CD14-positive monocyte (primary cell): ENCODE results near the gene LRRTM3. TPM values are rescaled to one million over a fixed set of nuclear protein-coding genes. Genes with fewer than 3 reads are reported as not detected.

Experiments
- DNase-seq, 3 donors: peaks; one replicate each; pipeline ENCODE4 v3.0.0-alpha.2; 2011 to 2022
- H2AFZ ChIP-seq: 2 replicates; pipeline ENCODE4 v1.6.0; 2012; ENCODE audit warnings: mild to moderate bottlenecking, low read depth, low read length, inconsistent platforms; ENCODE audit not compliant: insufficient read depth, poor library complexity, severe bottlenecking
- H3K27ac ChIP-seq, 2 donors: 1 replicate in 1 of 2; 2 replicates in 1 of 2; pipeline ENCODE4 v1.5.1; 2012 to 2013; ENCODE audit warnings: low read length in 2 of 2, control low read depth in 1 of 2, inconsistent platforms in 1 of 2, low read depth in 1 of 2, mild to moderate bottlenecking in 1 of 2
- H3K27me3 ChIP-seq, 2 donors: one replicate each; pipeline versions ENCODE4 v1.6.0 to v1.6.1; 2011 to 2013; ENCODE audit warnings: low read length in 2 of 2; ENCODE audit not compliant: control insufficient read depth in 2 of 2, insufficient read depth in 2 of 2
- H3K36me3 ChIP-seq, 2 donors: replicated peaks in 1 of 2; 1 replicate in 1 of 2; 2 replicates in 1 of 2; pipeline versions ENCODE4 v1.5.1 to v1.6.1; 2012 to 2013; ENCODE audit warnings: low read length in 2 of 2, control low read depth in 1 of 2, inconsistent platforms in 1 of 2, mild to moderate bottlenecking in 1 of 2; ENCODE audit not compliant: insufficient read depth in 2 of 2, control insufficient read depth in 1 of 2
- H3K4me1 ChIP-seq, 2 donors: 1 replicate in 1 of 2; 2 replicates in 1 of 2; pipeline versions ENCODE4 v1.5.1 to v1.6.1; 2012 to 2013; ENCODE audit warnings: low read length in 2 of 2, control low read depth in 1 of 2, inconsistent platforms in 1 of 2, mild to moderate bottlenecking in 1 of 2, moderate library complexity in 1 of 2; ENCODE audit not compliant: insufficient read depth in 2 of 2, control insufficient read depth in 1 of 2
- H3K4me2 ChIP-seq: replicated peaks from 2 replicates; pipeline ENCODE3; 2012; ENCODE audit warnings: low read length, moderate library complexity, mild to moderate bottlenecking; ENCODE audit not compliant: poor library complexity, severe bottlenecking; ENCODE audit errors: extremely low read depth
- H3K4me3 ChIP-seq, 3 experiments: fragments of 200-600 bp in 1 of 3; sonication (generic) in 1 of 3; replicated peaks in 1 of 3; 1 replicate in 2 of 3; 2 replicates in 1 of 3; pipeline ENCODE4 v1.5.1; 2011 to 2013; ENCODE audit warnings: low read length in 3 of 3, mild to moderate bottlenecking in 3 of 3, control low read depth in 2 of 3, low read depth in 2 of 3, inconsistent platforms in 1 of 3, moderate library complexity in 1 of 3
- H3K79me2 ChIP-seq: 2 replicates; pipeline ENCODE4 v1.6.0; 2012; ENCODE audit warnings: mild to moderate bottlenecking, control low read depth, inconsistent platforms, low read length, moderate library complexity; ENCODE audit not compliant: insufficient read depth
- H3K9ac ChIP-seq: 2 replicates; pipeline ENCODE4 v1.6.0; 2017; ENCODE audit warnings: low read length, mild to moderate bottlenecking; ENCODE audit not compliant: insufficient read depth, poor library complexity, severe bottlenecking
- H3K9me3 ChIP-seq, 2 donors: replicated peaks in 1 of 2; 1 replicate in 1 of 2; 2 replicates in 1 of 2; pipeline versions ENCODE4 v1.5.1 to v1.6.1; 2012 to 2013; ENCODE audit warnings: low read length in 2 of 2, control low read depth in 1 of 2; ENCODE audit not compliant: control insufficient read depth in 1 of 2, insufficient read depth in 1 of 2
- H4K20me1 ChIP-seq: 2 replicates; pipeline ENCODE4 v1.6.0; 2012; ENCODE audit warnings: mild to moderate bottlenecking, low read length, control low read depth, moderate library complexity; ENCODE audit not compliant: insufficient read depth
- H3K27ac Mint-ChIP-seq, 7 donors: one replicate each; pipeline ENCODE4 v1.8.0; 2020; ENCODE audit warnings: mild to moderate bottlenecking in 7 of 7, mixed read lengths in 7 of 7, moderate library complexity in 6 of 7, inconsistent platforms in 2 of 7
- H3K27me3 Mint-ChIP-seq, 3 donors: one replicate each; pipeline ENCODE4 v1.8.0; 2021 to 2022; ENCODE audit warnings: low read depth in 3 of 3, mild to moderate bottlenecking in 3 of 3, mixed read lengths in 3 of 3, moderate library complexity in 3 of 3, inconsistent platforms in 1 of 3
- H3K36me3 Mint-ChIP-seq, 2 donors: one replicate each; pipeline ENCODE4 v1.8.0; 2020; ENCODE audit warnings: mixed read lengths in 2 of 2, inconsistent platforms in 1 of 2, mild to moderate bottlenecking in 1 of 2
- H3K4me1 Mint-ChIP-seq: one replicate; pipeline ENCODE4 v1.8.0; 2020; ENCODE audit warnings: mild to moderate bottlenecking, mixed read lengths
- H3K4me3 Mint-ChIP-seq, 2 donors: one replicate each; pipeline ENCODE4 v1.8.0; 2020; ENCODE audit warnings: mild to moderate bottlenecking in 2 of 2, mixed read lengths in 2 of 2, moderate library complexity in 1 of 2
- H3K9me3 Mint-ChIP-seq, 7 donors: one replicate each; pipeline ENCODE4 v1.8.0; 2020 to 2022; ENCODE audit warnings: mixed read lengths in 7 of 7, mild to moderate bottlenecking in 6 of 7, moderate library complexity in 6 of 7, inconsistent platforms in 2 of 7
- WGBS: methylation state at CpG from one replicate; pipeline ENCODE4 v1.1.5; 2013; ENCODE audit warnings: missing lambda C conversion rate; ENCODE audit not compliant: insufficient coverage; 5-methylcytosine and 5-hydroxymethylcytosine counted together
- intact Hi-C, 2 donors: fragments of 100-400 bp; cut with micrococcal nuclease; formaldehyde crosslinking; loops; one replicate each; pipeline versions ENCODE4 v1.15.0 to v1.15.1; 2023
- polyA plus RNA-seq, 3 donors: library from polyadenylated mRNA; depleted of rRNA in 1 of 3; unstranded in 2 of 3; stranded (reverse) in 1 of 3; fragments of 300-500 nt in 2 of 3; fragments of >200 nt in 1 of 3; fragmentation: Illumina TruSeq in 2 of 3; gene quantifications; 1 replicate in 2 of 3; 2 replicates in 1 of 3; pipeline ENCODE4 v1.2.3, GENCODE V29; 2012 to 2021
- TF ChIP-seq, protein P1 (sequence below): fragments of 200-600 bp; IDR thresholded peaks from one replicate; pipeline ENCODE4 v1.8.0; 2022; ENCODE audit warnings: antibody characterized with exemption, mild to moderate bottlenecking

The LRRTM3 gene
- polyA plus RNA-seq, 3 donors, result not detected

DNA sequence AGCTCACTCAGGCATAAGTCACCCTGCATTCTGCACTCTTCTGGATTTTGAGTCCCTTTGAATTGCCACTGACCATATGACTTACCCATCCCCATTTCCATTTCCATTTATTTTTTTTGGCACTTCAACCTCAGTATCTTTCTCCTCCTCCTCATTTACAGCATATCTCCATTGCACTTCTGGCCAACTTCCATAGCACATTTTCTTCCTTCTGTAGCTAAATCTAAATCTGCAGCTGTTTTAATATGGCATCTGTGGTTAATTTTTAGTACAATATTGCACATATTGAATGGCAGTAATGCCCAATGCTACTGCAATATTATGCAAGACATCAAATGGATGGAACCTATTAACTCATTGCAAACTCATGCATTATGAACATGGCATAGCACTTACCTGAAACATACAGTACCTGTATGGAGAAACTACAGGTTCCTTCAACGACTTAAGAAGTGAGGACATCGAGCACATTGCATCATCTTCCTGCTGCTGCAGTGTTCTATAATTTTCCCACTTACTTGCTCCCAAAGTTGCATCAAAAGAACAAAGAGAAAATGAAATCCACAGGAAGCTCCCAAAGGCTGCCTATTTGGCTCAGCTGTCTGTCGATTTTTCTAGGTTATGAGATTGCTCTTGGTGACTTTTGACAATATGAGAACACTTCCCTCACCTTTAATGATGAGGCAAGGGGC, 55.7 kb downstream of the LRRTM3 start:
- H3K4me2 ChIP-seq, result no peak overlapping the region
- no peaks in the 10 kb centered on the region for H3K4me1 Mint-ChIP-seq
- no peaks in the 10 kb centered on the region for H3K36me3 ChIP-seq
- WGBS, result 89% methylated on average over 2 of the region's 3 CpGs
- H3K4me3 ChIP-seq, result no peak overlapping the region
- no peaks in the 10 kb centered on the region for H3K36me3 Mint-ChIP-seq
- H3K9ac ChIP-seq, result no peak overlapping the region
- no peaks in the 10 kb centered on the region for H3K9me3 ChIP-seq
- TF ChIP-seq, protein P1, sequence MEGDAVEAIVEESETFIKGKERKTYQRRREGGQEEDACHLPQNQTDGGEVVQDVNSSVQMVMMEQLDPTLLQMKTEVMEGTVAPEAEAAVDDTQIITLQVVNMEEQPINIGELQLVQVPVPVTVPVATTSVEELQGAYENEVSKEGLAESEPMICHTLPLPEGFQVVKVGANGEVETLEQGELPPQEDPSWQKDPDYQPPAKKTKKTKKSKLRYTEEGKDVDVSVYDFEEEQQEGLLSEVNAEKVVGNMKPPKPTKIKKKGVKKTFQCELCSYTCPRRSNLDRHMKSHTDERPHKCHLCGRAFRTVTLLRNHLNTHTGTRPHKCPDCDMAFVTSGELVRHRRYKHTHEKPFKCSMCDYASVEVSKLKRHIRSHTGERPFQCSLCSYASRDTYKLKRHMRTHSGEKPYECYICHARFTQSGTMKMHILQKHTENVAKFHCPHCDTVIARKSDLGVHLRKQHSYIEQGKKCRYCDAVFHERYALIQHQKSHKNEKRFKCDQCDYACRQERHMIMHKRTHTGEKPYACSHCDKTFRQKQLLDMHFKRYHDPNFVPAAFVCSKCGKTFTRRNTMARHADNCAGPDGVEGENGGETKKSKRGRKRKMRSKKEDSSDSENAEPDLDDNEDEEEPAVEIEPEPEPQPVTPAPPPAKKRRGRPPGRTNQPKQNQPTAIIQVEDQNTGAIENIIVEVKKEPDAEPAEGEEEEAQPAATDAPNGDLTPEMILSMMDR, result no peak
- peaks cover 0 to 2% (median 2%) of the 10 kb centered on the region in 3 donors for H3K27me3 Mint-ChIP-seq
- H3K27me3 ChIP-seq, result no peaks in the 10 kb centered on the region
- intact Hi-C loops, result no loop called here
- H3K9me3 Mint-ChIP-seq, result peaks cover 0 to 5% (median 0%) of the 10 kb centered on the region in 7 donors
- no peak overlapping the region for H3K27ac Mint-ChIP-seq
- H3K27ac ChIP-seq, result no peak overlapping the region
- DNase-seq, result no peak
- H3K79me2 ChIP-seq, result no peaks in the 10 kb centered on the region
- H2AFZ ChIP-seq, result no peak overlapping the region
- H3K4me3 Mint-ChIP-seq, result no peak overlapping the region
- H4K20me1 ChIP-seq, result no peaks in the 10 kb centered on the region
- H3K4me1 ChIP-seq, result no peaks in the 10 kb centered on the region

DNA sequence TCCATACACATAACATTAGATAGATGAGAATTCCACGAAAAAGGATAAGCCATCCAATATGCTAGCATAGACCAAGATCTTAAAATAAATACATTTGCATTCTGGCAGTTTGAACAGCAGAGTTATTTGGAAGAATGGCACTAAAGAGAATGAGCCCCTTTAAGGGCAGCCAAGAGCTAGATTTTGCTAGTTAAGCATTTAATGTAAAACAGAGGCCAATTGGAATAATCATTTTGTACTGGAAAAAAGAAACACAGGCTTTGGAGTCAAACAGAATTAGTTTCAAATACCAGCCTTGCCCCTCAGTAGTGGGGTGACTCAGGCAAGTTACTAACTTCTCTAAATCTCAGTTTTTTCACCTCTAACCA, 56.2 kb downstream of the LRRTM3 start:
- Mint-ChIP-seq H3K4me1 (no peaks in the 10 kb centered on the region), H3K27me3 (peaks cover 0 to 2% (median 2%) of the 10 kb centered on the region in 3 donors), H3K9me3 (peaks cover 0 to 5% (median 0%) of the 10 kb centered on the region in 7 donors), H3K36me3 (no peaks in the 10 kb centered on the region), H3K27ac (no peak overlapping the region), H3K4me3 (no peak overlapping the region)
- Histone ChIP-seq H3K79me2 (no peaks in the 10 kb centered on the region), H4K20me1 (no peaks in the 10 kb centered on the region), H3K36me3 (no peaks in the 10 kb centered on the region), H3K4me1 (no peaks in the 10 kb centered on the region), H3K9ac (no peak overlapping the region), H3K9me3 (no peaks in the 10 kb centered on the region), H2AFZ (no peak overlapping the region), H3K27ac (no peak overlapping the region), H3K27me3 (no peaks in the 10 kb centered on the region), H3K4me2 (no peak overlapping the region), H3K4me3 (no peak overlapping the region)
- TF ChIP-seq, protein P1, result no peak
- no peak for DNase-seq
- intact Hi-C loops, result no loop called here
- WGBS, result no CpG with 5 or more reads among the region's 1 CpG
